HEK293 (cell line): ENCODE data around the gene RAB6C.
"Not testable (repeated sequence)": the region's sequence is repeated elsewhere in the genome, so short reads cannot be mapped to it uniquely, and the experiment has no call there.

ENCODE experiments used
- CTCF ChIA-PET: fragments of 350-600 bp; formaldehyde crosslinking; extraction: SDS; loops from one replicate; lab custom pipeline; 2021; ENCODE audit warnings: antibody characterized with exemption; lab: Yijun Ruan, JAX
- POLR2A ChIA-PET: fragments of 300-600 bp; formaldehyde crosslinking; extraction: SDS; loops from one replicate; lab custom pipeline; 2020; ENCODE audit warnings: antibody characterized with exemption, inconsistent platforms; lab: Yijun Ruan, JAX
- H3K27ac ChIP-seq: fragments of 200-500 bp; sonication (Bioruptor generic); 2 replicates; pipeline ENCODE4 v1.5.1; 2014; ENCODE audit warnings: low read depth, low read length, control low read depth, inconsistent platforms; ENCODE audit errors: extremely low read depth
- H3K36me3 ChIP-seq, 2 experiments: fragments of 200-500 bp in 1 of 2; sonication (Bioruptor generic) in 1 of 2; 1 replicate in 1 of 2; 2 replicates in 1 of 2; pipeline ENCODE4 v1.5.1; 2014 to 2017; ENCODE audit warnings: inconsistent platforms in 2 of 2, low read length in 2 of 2; ENCODE audit not compliant: control insufficient read depth in 2 of 2, insufficient read depth in 1 of 2
- H3K4me1 ChIP-seq: fragments of 200-500 bp; sonication (Bioruptor generic); 2 replicates; pipeline ENCODE4 v1.5.1; 2014; ENCODE audit warnings: mild to moderate bottlenecking, low read length, inconsistent platforms; ENCODE audit not compliant: control insufficient read depth, insufficient read depth
- H3K4me3 ChIP-seq: 2 replicates; pipeline ENCODE4 v1.5.1; 2011; ENCODE audit warnings: low read depth, mild to moderate bottlenecking, control low read depth, low read length, moderate library complexity
- H3K9me3 ChIP-seq: fragments of 200-500 bp; sonication (Bioruptor generic); 2 replicates; pipeline ENCODE4 v1.5.1; 2014; ENCODE audit warnings: low read depth, low read length, inconsistent platforms; ENCODE audit not compliant: control insufficient read depth, insufficient read depth
- GLI2 ChIP-seq: fragments of 450-650 bp; formaldehyde crosslinking; IDR thresholded peaks from 2 replicates; pipeline ENCODE4; 2017; ENCODE audit warnings: missing biosample characterization, missing genetic modification characterization, low read depth, borderline replicate concordance
- GLIS1 ChIP-seq: fragments of 450-650 bp; formaldehyde crosslinking; IDR thresholded peaks from 2 replicates; pipeline ENCODE4 v1.5.1; 2016; ENCODE audit warnings: missing biosample characterization, missing genetic modification characterization
- ZNF10 ChIP-seq: fragments of 450-650 bp; formaldehyde crosslinking; IDR thresholded peaks from 2 replicates; pipeline ENCODE4 v1.5.1; 2017; ENCODE audit warnings: missing biosample characterization, missing genetic modification characterization
- ZNF133 ChIP-seq: fragments of 450-650 bp; formaldehyde crosslinking; IDR thresholded peaks from 2 replicates; pipeline ENCODE4 v1.5.1; 2016; ENCODE audit warnings: missing biosample characterization, missing genetic modification characterization
- ZNF548 ChIP-seq: fragments of 450-650 bp; formaldehyde crosslinking; IDR thresholded peaks from 2 replicates; pipeline ENCODE4 v1.5.1; 2016; ENCODE audit warnings: missing biosample characterization, missing genetic modification characterization
- ZNF792 ChIP-seq: fragments of 450-650 bp; formaldehyde crosslinking; IDR thresholded peaks from 2 replicates; pipeline ENCODE4 v1.5.1; 2016; ENCODE audit warnings: missing biosample characterization, missing genetic modification characterization
- TF ChIP-seq, protein P1 (sequence below): fragments of 450-650 bp; formaldehyde crosslinking; conservative IDR thresholded peaks from 2 replicates; pipeline ENCODE4 v1.5.1; 2016; ENCODE audit warnings: low read depth, missing biosample characterization, missing genetic modification characterization
- TF ChIP-seq, protein P2 (sequence below): fragments of 450-650 bp; formaldehyde crosslinking; optimal IDR thresholded peaks from 2 replicates; pipeline ENCODE3; 2016; ENCODE audit warnings: missing biosample characterization, mild to moderate bottlenecking, missing genetic modification characterization
- TF ChIP-seq, protein P3 (sequence below): fragments of 450-650 bp; formaldehyde crosslinking; IDR thresholded peaks from 2 replicates; pipeline ENCODE4 v1.5.1; 2016; ENCODE audit warnings: missing biosample characterization, missing genetic modification characterization
- TF ChIP-seq, protein P4 (sequence below): fragments of 450-650 bp; formaldehyde crosslinking; IDR thresholded peaks from 2 replicates; pipeline ENCODE4 v1.5.1; 2016; ENCODE audit warnings: missing biosample characterization, missing genetic modification characterization
- TF ChIP-seq, protein P5 (sequence below): fragments of 450-650 bp; IDR thresholded peaks from 2 replicates; pipeline ENCODE4 v1.5.1; 2018; ENCODE audit warnings: missing biosample characterization, mild to moderate bottlenecking, missing genetic modification characterization

RAB6C gene

DNA sequence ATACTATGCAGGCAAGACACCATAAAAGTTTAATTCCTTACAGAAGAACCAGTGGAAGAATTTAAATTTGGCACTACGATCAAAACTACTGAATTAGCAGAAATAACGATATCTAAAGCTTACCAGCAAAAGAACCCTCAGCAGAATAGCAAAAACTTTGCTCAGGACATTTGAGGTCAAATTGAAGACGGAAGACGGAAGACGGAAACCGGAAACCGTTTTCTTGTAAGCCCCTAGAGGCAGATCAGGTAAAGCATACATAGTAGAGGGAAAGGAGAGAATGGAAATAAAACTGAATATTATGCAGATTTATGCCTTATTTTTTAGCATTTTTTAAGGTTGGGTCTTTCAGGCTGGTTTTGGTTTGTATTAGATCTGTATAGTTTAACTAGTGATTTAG is 2.2 kb downstream of the RAB6C start:
- H3K27ac ChIP-seq, H3K4me1 ChIP-seq, CTCF ChIA-PET, H3K4me3 ChIP-seq, H3K36me3 ChIP-seq, H3K9me3 ChIP-seq, POLR2A ChIA-PET: not testable (repeated sequence)
- TF ChIP-seq, protein P1, sequence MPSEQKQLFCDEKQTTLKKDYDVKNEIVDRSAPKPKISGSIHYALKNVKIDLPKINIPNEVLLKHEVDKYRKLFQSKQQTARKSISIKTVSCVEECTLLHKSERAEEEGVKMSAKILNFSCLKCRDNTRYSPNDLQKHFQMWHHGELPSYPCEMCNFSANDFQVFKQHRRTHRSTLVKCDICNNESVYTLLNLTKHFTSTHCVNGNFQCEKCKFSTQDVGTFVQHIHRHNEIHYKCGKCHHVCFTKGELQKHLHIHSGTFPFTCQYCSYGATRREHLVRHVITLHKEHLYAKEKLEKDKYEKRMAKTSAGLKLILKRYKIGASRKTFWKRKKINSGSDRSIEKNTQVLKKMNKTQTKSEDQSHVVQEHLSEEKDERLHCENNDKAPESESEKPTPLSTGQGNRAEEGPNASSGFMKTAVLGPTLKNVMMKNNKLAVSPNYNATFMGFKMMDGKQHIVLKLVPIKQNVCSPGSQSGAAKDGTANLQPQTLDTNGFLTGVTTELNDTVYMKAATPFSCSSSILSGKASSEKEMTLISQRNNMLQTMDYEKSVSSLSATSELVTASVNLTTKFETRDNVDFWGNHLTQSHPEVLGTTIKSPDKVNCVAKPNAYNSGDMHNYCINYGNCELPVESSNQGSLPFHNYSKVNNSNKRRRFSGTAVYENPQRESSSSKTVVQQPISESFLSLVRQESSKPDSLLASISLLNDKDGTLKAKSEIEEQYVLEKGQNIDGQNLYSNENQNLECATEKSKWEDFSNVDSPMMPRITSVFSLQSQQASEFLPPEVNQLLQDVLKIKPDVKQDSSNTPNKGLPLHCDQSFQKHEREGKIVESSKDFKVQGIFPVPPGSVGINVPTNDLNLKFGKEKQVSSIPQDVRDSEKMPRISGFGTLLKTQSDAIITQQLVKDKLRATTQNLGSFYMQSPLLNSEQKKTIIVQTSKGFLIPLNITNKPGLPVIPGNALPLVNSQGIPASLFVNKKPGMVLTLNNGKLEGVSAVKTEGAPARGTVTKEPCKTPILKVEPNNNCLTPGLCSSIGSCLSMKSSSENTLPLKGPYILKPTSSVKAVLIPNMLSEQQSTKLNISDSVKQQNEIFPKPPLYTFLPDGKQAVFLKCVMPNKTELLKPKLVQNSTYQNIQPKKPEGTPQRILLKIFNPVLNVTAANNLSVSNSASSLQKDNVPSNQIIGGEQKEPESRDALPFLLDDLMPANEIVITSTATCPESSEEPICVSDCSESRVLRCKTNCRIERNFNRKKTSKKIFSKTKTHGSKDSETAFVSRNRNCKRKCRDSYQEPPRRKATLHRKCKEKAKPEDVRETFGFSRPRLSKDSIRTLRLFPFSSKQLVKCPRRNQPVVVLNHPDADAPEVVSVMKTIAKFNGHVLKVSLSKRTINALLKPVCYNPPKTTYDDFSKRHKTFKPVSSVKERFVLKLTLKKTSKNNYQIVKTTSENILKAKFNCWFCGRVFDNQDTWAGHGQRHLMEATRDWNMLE (tag by site-specific recombination) = peak; percentile 67

DNA sequence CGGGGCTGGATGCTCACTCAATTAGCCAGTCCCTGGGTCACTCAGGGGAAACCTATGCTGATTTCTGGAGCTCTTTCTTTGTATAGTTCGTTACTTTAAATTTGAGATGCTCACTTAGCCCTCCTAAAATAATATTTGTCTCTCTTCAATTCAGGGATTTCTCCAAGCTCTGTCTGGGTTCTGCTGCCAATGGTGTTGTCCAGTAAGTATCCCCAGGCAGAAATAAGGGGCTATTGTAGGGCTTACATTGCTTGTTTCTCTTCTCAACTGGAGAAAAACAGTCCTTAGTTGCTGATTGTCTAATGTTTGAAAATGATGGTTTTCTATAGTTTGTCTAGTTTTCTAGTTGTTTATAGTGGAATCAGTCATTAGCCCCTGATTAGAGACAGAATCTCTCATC is 5.0 kb downstream of the RAB6C start:
- TF ChIP-seq GLIS1 (tag by site-specific recombination) (no peak), ZNF10 (tag by site-specific recombination) (no peak), ZNF548 (tag by site-specific recombination) (no peak), ZNF133 (no peak), ZNF792 (tag by site-specific recombination) (no peak), GLI2 (tag by site-specific recombination) (no peak)
- TF ChIP-seq, protein P2, sequence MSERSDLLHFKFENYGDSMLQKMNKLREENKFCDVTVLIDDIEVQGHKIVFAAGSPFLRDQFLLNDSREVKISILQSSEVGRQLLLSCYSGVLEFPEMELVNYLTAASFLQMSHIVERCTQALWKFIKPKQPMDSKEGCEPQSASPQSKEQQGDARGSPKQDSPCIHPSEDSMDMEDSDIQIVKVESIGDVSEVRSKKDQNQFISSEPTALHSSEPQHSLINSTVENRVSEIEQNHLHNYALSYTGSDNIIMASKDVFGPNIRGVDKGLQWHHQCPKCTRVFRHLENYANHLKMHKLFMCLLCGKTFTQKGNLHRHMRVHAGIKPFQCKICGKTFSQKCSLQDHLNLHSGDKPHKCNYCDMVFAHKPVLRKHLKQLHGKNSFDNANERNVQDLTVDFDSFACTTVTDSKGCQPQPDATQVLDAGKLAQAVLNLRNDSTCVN = no peak
- TF ChIP-seq, protein P3, sequence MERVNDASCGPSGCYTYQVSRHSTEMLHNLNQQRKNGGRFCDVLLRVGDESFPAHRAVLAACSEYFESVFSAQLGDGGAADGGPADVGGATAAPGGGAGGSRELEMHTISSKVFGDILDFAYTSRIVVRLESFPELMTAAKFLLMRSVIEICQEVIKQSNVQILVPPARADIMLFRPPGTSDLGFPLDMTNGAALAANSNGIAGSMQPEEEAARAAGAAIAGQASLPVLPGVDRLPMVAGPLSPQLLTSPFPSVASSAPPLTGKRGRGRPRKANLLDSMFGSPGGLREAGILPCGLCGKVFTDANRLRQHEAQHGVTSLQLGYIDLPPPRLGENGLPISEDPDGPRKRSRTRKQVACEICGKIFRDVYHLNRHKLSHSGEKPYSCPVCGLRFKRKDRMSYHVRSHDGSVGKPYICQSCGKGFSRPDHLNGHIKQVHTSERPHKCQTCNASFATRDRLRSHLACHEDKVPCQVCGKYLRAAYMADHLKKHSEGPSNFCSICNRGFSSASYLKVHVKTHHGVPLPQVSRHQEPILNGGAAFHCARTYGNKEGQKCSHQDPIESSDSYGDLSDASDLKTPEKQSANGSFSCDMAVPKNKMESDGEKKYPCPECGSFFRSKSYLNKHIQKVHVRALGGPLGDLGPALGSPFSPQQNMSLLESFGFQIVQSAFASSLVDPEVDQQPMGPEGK (tag by site-specific recombination) = no peak
- TF ChIP-seq, protein P1 (tag by site-specific recombination) = no peak
- TF ChIP-seq, protein P4, sequence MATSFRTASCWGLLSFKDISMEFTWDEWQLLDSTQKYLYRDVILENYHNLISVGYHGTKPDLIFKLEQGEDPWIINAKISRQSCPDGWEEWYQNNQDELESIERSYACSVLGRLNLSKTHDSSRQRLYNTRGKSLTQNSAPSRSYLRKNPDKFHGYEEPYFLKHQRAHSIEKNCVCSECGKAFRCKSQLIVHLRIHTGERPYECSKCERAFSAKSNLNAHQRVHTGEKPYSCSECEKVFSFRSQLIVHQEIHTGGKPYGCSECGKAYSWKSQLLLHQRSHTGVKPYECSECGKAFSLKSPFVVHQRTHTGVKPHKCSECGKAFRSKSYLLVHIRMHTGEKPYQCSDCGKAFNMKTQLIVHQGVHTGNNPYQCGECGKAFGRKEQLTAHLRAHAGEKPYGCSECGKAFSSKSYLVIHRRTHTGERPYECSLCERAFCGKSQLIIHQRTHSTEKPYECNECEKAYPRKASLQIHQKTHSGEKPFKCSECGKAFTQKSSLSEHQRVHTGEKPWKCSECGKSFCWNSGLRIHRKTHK (tag by site-specific recombination) = no peak
- TF ChIP-seq, protein P5, sequence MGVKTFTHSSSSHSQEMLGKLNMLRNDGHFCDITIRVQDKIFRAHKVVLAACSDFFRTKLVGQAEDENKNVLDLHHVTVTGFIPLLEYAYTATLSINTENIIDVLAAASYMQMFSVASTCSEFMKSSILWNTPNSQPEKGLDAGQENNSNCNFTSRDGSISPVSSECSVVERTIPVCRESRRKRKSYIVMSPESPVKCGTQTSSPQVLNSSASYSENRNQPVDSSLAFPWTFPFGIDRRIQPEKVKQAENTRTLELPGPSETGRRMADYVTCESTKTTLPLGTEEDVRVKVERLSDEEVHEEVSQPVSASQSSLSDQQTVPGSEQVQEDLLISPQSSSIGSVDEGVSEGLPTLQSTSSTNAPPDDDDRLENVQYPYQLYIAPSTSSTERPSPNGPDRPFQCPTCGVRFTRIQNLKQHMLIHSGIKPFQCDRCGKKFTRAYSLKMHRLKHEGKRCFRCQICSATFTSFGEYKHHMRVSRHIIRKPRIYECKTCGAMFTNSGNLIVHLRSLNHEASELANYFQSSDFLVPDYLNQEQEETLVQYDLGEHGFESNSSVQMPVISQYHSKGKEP (tag by site-specific recombination) = no peak
- ChIA-PET CTCF (no interaction called here), POLR2A (no interaction called here)
- H3K4me3 ChIP-seq = no peak overlapping the region
- H3K36me3 ChIP-seq = no peaks in the 10 kb centered on the region
- H3K9me3 ChIP-seq = no peaks in the 10 kb centered on the region
- no peak overlapping the region for H3K27ac ChIP-seq
- no peaks in the 10 kb centered on the region for H3K4me1 ChIP-seq

DNA sequence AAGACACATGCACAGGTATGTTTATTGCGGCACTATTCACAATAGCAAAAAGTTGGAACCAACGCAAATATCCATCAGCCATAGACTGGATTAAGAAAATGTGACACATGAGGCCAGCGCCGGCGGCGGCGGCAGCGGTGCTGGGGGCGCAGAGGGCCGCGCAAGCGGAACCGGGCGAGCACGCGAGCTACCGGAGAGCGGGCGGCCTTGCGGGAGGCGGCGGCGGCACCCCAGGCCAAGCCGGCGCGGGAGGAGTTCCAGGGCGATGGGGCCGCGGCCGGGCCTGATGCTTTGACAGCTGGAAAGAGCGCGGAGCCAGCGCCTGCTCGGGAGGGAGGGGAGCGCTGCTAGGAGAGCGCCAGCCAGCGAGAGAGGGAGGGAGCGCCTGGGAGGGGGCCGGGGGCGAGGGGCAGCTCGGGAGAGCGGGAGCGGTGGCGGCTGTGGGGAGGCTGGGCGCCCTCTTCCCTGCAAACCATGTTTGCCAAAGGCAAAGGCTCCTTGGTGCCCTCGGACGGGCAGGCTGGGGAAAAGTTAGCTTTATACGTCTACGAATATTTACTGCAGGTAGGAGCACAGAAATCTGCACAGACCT is 13.0 kb downstream of the RAB6C start:
- H3K27ac ChIP-seq, H3K36me3 ChIP-seq, H3K4me3 ChIP-seq, H3K4me1 ChIP-seq, H3K9me3 ChIP-seq, POLR2A ChIA-PET, CTCF ChIA-PET: not testable (repeated sequence)
